HG03139 (cell line): Measurements from ENCODE around the gene DOHH.
"Not testable (repeated sequence)": the region's sequence is repeated elsewhere in the genome, so short reads cannot be mapped to it uniquely, and the experiment has no call there.

Experiments
- ATAC-seq: cut with Tn5 transposase; IDR thresholded peaks from one replicate; pipeline ENCODE4 v1.9.1; 2021; ENCODE audit not compliant: unreplicated experiment

The DOHH gene

DNA sequence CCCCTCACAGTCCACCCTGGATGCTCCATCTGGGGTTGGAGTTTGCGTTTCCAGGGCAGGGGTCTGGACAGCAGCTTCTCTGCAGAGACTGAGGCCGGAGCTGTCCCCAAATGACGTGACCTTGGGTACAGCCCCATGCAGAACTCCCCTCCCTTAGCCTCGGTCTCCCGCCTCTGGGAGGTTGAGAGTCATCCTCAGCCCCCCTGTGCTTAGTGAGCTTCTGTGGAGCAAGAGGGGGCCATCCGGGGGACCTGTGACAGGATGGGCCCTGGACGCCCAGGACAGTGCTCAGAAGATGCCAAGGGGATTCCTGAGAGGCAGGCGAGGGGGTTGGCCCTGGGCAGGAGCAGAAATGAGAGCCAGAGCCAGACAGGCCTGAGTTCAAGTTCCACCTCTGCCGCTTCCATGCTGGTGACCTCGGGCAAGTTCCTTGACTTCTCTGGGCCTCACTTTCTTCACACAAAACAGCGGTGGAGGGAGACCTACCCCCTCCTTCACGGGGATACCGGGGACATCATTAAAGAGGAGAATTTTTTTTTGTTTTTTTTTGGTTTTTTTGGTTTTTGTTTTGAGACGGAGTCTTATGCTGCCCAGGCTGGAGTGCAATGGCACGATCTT is 40.4 kb downstream of the DOHH start:
- no peak for ATAC-seq

- ATAC-seq = no peak
Measured at GRCh38 chr19:3459089-3459881, 41.2 kb downstream of the DOHH start.

DNA sequence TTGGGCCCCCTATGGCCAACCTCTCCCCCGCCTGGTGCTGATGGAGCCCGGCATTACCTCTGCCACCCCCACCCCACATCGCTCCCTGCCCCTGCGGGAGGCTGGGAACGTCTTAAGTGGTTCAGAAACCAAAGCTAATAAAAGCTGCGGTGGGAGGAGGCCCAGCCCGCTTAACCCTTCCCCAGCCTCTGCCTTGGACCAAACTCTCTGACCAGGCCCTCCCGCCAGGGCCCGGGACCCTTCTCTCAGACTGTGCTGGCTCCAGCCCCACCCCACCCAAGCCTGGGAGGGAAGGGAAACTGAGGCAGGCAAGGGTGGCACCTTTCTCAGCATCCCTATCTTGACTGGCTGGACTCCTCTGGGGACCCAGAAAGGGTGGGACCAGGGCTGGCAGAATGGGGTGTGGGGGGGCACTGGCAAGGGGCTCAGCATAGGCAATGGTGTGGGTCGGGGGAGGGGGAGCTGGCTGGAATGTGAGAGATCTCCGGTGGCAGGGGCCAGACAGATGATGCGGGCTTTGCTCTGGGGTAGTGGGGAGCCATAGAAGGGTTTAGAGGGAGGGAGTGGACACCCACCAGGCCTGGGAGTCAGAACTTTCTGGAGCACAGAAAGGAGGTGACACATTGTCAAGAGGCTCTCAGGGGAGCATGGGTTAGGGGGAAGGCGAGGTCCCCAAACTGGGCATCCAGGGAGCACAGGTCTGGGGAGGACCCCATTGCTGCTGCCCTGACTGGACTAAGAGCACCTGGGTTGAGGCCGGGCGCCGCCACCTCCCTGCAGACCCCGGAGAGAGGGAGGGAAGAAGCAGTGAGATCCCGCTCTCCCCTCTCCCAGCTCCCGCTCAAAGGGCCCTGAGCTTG is 42.0 kb downstream of the DOHH start:
- no peak for ATAC-seq

GRCh38 chr19:3457528-3458228 is 42.8 kb downstream of the DOHH start:
- ATAC-seq = no peak

DNA sequence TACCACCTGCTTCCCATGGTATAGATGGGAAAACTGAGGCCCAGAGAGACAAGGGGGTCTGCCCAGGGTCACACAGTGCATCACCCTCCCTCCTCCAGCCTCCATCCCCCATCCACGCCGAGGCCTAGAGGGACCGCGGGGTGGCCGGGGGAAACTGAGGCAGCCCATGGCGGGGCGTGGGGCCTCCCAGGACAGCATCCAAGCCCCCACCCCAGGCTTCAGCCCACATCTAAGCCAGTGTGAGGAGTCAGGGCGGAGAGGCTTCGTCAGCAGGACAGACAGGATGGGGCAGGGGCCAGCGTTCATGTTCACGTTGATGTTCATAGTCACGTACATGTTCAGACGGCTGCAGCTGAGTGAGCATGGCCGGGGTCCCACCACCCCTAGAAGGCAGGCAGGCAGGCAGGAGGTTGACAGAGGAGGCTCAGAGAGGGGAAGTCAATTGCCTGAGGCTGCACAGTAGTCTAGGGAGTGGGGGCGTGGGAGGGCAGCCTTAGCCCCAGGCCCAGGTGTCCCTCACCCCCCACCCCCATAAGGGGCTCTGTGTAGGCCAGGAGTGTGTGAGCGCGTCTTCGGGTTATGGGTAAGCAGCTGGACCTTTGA is 43.4 kb downstream of the DOHH start:
- no peak for ATAC-seq

DNA sequence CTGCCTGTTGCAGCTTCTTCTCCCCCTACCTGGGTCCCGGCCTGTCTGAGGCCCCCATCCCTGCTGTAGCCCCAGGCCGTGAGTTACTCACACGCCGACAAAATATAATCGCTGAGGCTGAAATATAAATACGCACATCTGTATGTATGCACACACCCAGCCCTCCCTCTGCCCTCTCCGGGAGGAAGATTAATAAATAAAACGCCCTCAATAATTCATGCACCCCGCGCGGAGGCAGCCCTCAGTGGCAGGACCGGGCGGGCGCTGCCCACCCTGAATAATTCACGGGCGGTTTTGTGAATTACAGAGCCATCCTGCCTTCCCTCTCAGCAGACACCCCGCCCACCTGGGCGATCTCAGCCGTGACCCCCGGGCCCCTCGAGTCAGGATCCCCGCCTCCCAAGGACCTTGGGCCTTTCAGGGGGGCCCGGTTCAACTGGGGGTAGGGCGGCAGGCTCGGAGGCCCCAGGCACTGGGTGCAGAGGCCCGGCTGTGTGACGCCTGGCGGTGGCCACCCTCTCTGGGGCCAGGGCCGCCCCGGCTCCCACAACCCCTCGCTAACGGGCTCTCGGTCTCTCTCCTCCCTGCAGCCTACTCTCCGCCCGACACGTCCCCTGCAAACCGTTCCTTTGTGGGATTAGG is 44.4 kb downstream of the DOHH start:
- no peak for ATAC-seq

DNA sequence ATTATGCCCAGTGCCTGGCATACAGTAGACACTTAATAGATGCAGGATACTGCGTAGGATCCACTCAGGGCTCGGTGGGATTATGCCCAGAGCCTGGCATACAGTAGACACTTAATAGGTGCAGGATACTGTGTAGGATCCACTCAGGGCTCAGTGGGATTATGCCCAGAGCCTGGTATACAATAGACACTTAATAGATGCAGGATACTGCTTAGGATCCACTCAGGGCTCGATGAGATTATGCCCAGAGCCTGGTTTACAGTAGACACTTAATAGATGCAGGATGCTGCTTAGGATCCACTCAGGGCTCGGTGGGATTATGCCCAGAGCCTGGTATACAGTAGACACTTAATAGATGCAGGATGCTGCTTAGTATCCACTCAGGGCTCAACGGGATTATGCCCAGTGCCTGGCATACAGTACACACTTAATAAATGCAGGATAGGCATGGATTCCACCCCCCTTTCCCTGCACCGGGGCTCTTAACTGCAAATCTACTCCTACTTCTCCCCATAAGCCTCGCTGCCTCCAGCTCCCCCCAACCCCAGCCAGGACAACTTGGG is 45.0 kb downstream of the DOHH start:
- ATAC-seq = no peak

DNA sequence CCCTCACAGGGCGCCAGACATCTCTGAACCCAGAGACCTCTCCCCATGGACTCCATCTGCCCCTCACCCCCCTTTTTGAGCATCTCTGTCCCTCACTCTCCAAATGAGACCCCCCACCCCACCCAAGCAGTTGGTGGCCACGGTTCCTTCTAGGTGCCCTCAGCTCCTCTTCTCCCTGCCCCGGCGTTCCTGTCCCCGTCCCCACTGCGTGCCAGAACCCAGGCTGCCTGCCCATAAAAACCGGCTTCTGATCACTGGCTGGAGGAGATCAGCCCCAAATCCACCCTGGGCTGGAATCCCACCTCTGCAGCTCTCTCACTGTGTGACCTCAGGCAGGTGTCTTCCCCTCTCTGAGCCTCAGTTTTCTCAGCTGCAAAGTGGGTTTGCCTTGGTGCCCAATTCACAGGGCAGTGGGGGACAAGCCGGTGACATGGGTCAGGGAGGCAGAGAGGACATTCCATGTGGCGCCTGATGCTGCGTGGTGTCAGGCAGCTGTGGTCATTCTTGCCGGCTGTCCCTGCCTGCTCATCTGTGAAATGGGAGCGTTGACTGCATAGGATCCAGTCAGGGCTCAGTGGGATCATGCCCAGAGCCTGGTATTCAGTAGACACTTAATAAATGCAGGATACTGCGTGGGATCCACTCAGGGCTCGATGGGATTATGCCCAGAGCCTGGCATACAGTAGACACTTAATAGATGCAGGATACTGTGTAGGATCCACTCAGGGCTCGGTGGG is 45.6 kb downstream of the DOHH start:
- no peak for ATAC-seq

DNA sequence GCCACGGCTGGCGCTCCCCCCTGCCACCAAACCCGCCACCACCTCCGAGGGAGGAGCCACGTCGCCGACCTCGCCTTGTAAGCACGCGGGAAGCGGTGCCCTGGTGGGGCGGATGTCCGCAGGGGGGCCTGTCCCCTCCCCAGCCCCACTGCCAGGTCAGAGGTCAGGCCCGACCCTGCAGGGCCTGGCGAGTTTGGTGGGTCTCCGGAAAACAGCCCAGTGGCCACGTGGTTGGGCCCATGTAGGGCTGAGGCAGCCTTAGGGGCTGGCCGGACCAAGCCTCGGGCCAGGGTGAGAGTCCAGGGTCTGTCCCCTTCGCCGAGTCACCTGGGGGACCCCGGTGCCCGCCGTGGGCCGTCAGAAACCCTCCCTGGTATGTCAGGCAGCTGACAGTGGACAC is 46.6 kb downstream of the DOHH start:
- no peak for ATAC-seq

GRCh38 chr19:3452942-3453214 is 47.6 kb downstream of the DOHH start:
- ATAC-seq = not testable (repeated sequence)

DNA sequence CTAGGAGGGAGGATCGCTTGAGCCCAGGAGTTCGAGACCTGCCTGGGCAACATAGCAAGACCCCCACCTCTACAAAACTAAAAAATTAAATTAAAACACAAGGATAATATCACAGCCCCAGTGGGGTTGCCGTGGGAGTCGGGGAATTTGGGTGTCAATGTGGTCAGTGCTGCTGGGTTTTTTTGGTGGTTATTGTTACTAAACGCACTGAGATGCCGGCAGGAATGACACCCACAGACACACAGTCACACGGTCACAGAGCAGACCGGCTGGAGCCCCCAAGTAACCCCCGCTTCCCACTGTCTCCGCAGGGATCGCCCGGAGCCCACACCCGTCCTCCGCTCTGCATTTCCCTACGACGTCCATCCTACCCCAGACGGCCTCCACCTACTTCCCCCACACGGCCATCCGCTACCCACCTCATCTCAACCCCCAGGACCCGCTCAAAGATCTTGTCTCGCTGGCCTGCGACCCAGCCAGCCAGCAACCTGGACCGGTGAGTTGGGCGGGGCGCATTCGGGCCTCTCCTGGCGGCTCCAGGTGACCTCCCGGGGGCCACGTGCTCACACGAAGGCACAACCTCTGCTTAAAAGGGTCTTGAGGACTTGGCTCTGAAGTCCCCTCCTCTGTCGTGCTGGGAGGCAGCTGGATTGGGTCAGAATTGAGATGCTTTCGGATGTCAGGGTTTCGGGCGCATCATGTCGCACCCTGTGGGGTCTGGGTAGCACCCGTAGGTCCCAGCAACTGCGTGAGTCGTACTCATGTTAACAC is 48.1 kb downstream of the DOHH start:
- ATAC-seq = no peak

GRCh38 chr19:3451451-3451866 is 49.0 kb downstream of the DOHH start:
- ATAC-seq = no peak

DNA sequence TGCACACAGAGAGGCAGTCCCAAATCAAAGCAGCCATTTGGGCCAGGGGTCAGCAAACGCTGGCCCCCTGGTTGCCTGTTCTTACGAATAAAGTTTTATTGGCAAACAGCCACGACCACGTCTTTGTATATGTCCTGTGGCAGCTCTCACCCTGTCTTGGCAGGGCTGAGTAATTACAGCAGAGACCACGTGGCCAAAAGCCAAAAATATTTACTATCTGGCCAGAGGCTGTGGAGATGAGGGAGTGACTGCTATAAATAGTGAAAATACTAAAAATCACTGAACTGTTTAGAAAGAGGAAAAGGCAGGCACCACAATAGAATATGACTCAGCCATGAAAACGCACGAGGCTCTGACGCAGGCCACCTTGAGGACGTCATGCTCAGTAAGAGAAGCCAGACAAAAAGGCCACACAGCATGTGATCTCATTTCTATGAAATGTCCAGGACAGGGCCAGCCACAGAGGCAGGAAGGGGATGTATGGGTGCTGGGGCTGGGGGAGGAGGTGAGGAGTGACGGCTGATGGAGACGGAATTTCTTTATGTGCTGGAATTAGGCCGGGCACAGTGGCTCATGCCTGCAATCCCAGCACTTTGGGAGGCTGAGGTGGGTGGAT is 49.6 kb downstream of the DOHH start:
- ATAC-seq = no peak

DNA sequence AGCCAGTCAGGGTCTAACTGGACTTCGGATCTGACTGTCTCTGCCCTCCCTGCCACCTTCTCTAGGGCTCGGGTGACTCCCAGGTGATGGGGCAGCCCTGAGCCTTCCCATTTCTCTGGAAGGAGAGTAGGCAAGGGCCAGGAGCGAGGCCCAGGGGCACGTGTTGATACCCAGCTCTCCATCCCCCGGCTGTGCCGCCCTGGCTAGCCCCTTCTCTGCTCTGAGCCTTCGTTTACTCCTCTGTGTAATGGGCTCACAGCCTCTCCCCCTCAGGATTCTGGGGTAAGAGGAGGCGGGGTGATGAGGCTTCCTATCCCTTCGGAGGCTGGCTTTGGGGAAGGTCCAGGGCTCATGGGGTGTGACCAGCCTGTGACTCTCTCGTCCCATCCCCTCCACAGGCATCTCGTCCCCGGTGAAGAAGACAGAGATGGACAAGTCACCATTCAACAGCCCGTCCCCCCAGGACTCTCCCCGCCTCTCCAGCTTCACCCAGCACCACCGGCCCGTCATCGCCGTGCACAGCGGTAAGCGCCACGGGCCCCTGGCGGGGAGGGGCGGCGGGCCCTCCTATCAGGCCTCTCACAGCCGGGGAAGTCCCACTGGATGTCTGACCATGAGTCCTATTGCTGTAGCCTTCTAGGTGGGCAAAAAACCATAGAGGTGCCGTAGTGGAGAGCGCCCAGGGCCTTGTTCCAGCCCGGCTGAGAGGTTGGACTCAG is 51.7 kb downstream of the DOHH start:
- ATAC-seq = no peak

GRCh38 chr19:3446657-3447056 is 53.8 kb downstream of the DOHH start:
- not testable (repeated sequence) for ATAC-seq

DNA sequence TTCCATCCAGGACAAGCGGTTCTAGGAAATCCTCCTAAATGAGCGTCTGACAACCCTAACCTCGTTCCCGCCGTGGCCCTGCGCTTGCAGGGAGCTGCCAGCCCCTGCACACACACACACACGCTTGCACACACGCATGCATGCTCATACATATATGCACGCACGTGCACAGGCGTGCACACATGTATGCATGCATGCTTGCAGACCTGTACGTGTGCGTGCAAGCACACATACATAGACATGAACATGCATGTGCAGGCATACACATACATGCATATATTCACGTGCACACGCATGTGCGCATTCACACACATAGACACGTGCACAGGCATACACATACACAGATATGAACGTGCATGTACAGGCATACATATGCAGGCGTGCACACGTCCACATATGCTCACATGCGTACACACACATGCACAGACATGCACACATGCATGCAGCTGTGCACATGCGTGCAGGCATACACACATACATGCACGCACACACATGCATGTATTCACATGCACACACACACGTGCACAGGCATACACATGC is 55.7 kb downstream of the DOHH start:
- ATAC-seq = no peak
